Esophagus (tissue), 2 donors: ENCODE measurements around the gene OOSP4A. TPM values are rescaled to one million over a fixed set of nuclear protein-coding genes. Genes with fewer than 3 reads are reported as not detected.

Experiments used
- H3K27ac ChIP-seq, 2 donors: one replicate each; pipeline ENCODE4 v1.5.1; 2013; ENCODE audit warnings: low read depth in 2 of 2, mild to moderate bottlenecking in 2 of 2, inconsistent platforms in 1 of 2, low read length in 1 of 2, moderate library complexity in 1 of 2
- H3K27me3 ChIP-seq, 2 donors: one replicate each; pipeline ENCODE4 v1.6.1; 2013; ENCODE audit warnings: low read length in 2 of 2, control low read depth in 1 of 2, mild to moderate bottlenecking in 1 of 2; ENCODE audit not compliant: insufficient read depth in 2 of 2, control insufficient read depth in 1 of 2
- H3K36me3 ChIP-seq, 2 donors: one replicate each; pipeline ENCODE4 v1.6.1; 2013; ENCODE audit warnings: low read length in 1 of 2; ENCODE audit not compliant: control insufficient read depth in 2 of 2, insufficient read depth in 2 of 2
- H3K4me1 ChIP-seq, 2 donors: one replicate each; pipeline ENCODE4 v1.6.1; 2013; ENCODE audit warnings: low read length in 1 of 2; ENCODE audit not compliant: control insufficient read depth in 2 of 2, insufficient read depth in 2 of 2
- H3K4me3 ChIP-seq, 2 donors: one replicate each; pipeline ENCODE4 v1.5.1; 2013; ENCODE audit warnings: low read length in 2 of 2, mild to moderate bottlenecking in 2 of 2, low read depth in 1 of 2, moderate library complexity in 1 of 2
- H3K9me3 ChIP-seq, 2 donors: one replicate each; pipeline ENCODE4 v1.6.1; 2013; ENCODE audit warnings: mild to moderate bottlenecking in 2 of 2, low read depth in 1 of 2, low read length in 1 of 2, moderate library complexity in 1 of 2; ENCODE audit not compliant: control insufficient read depth in 2 of 2, insufficient read depth in 1 of 2
- WGBS, 2 donors: extraction: QIAGEN DNeasy Blood & Tissue Kit; methylation state at CpG; one replicate each; pipeline ENCODE4 v1.1.7; 2013; 5-methylcytosine and 5-hydroxymethylcytosine counted together
- polyA plus RNA-seq, 2 donors: library from polyadenylated mRNA; stranded (reverse); fragments of 200-250 nt; gene quantifications; one replicate each; pipeline ENCODE4 v1.2.3, GENCODE V29; 2013
- donor health status: healthy with polysubstance abuse.
- donor health status: Bipolar disorder and iron deficiency.

Gene OOSP4A
- not detected for polyA plus RNA-seq

- Histone ChIP-seq H3K27me3 (no peaks in the 10 kb centered on the region), H3K27ac (no peak within 1 kb of the TSS)
- 79 to 84% methylated on average over 3 of the region's 3 CpGs for WGBS, 2 donors
These were observed at the start of gene OOSP4A for GRCh38 chr11:59963733-59964132. OOSP4A (plus strand) TSS chr11:59964033; CDS start chr11:59964033, 0 bp downstream.

GRCh38 chr11:59918480-59918879, 45.4 kb upstream of the OOSP4A start:
- 87 to 88% methylated on average over 2 of the region's 2 CpGs for WGBS, 2 donors
- Histone ChIP-seq H3K36me3 (no peaks in the 10 kb centered on the region), H3K4me1 (no peaks in the 10 kb centered on the region)

More at GRCh38 chr11:59963733-59964132, at the start of gene OOSP4A:
- H3K36me3 ChIP-seq: no peaks in the 10 kb centered on the region
- H3K4me1 ChIP-seq: no peaks in the 10 kb centered on the region
- no peaks in the 10 kb centered on the region for H3K9me3 ChIP-seq
- H3K4me3 ChIP-seq: no peak within 1 kb of the TSS

GRCh38 chr11:59918987-59919589, 44.7 kb upstream of the OOSP4A start:
- Histone ChIP-seq H3K4me3 (no peak overlapping the region), H3K36me3 (no peaks in the 10 kb centered on the region), H3K4me1 (no peaks in the 10 kb centered on the region), H3K27me3 (no peaks in the 10 kb centered on the region), H3K9me3 (peaks cover 5 to 6% of the 10 kb centered on the region in 2 donors), H3K27ac (no peak overlapping the region)
- 44 to 48% methylated on average over 3 of the region's 3 CpGs for WGBS, 2 donors

More at GRCh38 chr11:59918480-59918879, 45.4 kb upstream of the OOSP4A start:
- no peak overlapping the region for H3K4me3 ChIP-seq
- H3K27me3 ChIP-seq: no peaks in the 10 kb centered on the region
- H3K27ac ChIP-seq: no peak overlapping the region
- H3K9me3 ChIP-seq: peaks cover under 1 to 2% of the 10 kb centered on the region in 2 donors

- 92 to 93% methylated on average over 6 of the region's 6 CpGs for WGBS, 2 donors
- Histone ChIP-seq H3K36me3 (no peaks in the 10 kb centered on the region), H3K27ac (no peak overlapping the region), H3K4me3 (no peak overlapping the region), H3K27me3 (no peaks in the 10 kb centered on the region), H3K4me1 (no peaks in the 10 kb centered on the region), H3K9me3 (peaks cover 4 to 7% of the 10 kb centered on the region in 2 donors)
These were observed 40.0 kb upstream of the OOSP4A start for GRCh38 chr11:59923813-59924212.

GRCh38 chr11:59931688-59932087, 32.1 kb upstream of the OOSP4A start:
- Histone ChIP-seq H3K4me1 (no peaks in the 10 kb centered on the region), H3K9me3 (peaks cover 3 to 7% of the 10 kb centered on the region in 2 donors), H3K4me3 (no peak overlapping the region), H3K27me3 (no peaks in the 10 kb centered on the region), H3K27ac (no peak overlapping the region), H3K36me3 (no peaks in the 10 kb centered on the region)
- 55 to 78% methylated on average over 1 of the region's 1 CpG for WGBS, 2 donors

- Histone ChIP-seq H3K4me3 (no peak within 1 kb of the TSS), H3K27me3 (no peaks in the 10 kb centered on the region), H3K9me3 (no peaks in the 10 kb centered on the region), H3K4me1 (no peaks in the 10 kb centered on the region), H3K27ac (no peak within 1 kb of the TSS), H3K36me3 (no peaks in the 10 kb centered on the region)
- 53 to 57% methylated on average over 2 of the region's 2 CpGs for WGBS, 2 donors
These were observed 25.7 kb upstream of the OOSP4A start, which contains the start of gene OOSP1 for GRCh38 chr11:59938132-59938531. OOSP1 (plus strand) TSS chr11:59938432; CDS start chr11:59938455, 23 bp downstream.

- Histone ChIP-seq H3K4me3 (no peak overlapping the region), H3K36me3 (no peaks in the 10 kb centered on the region), H3K9me3 (no peaks in the 10 kb centered on the region), H3K4me1 (no peaks in the 10 kb centered on the region), H3K27me3 (no peaks in the 10 kb centered on the region), H3K27ac (no peak overlapping the region)
- WGBS, 2 donors: 95 to 98% methylated on average over 3 of the region's 3 CpGs
These were observed 25.1 kb upstream of the OOSP4A start for GRCh38 chr11:59938718-59939117.

GRCh38 chr11:59939482-59939881, 24.4 kb upstream of the OOSP4A start:
- Histone ChIP-seq H3K36me3 (no peaks in the 10 kb centered on the region), H3K27me3 (no peaks in the 10 kb centered on the region), H3K4me3 (no peak overlapping the region), H3K4me1 (no peaks in the 10 kb centered on the region), H3K27ac (no peak overlapping the region), H3K9me3 (no peaks in the 10 kb centered on the region)
- WGBS, 2 donors: 78 to 85% methylated on average over 2 of the region's 2 CpGs

GRCh38 chr11:59941091-59941490, 22.7 kb upstream of the OOSP4A start:
- WGBS, 2 donors: 83% methylated on average over 4 of the region's 4 CpGs
- Histone ChIP-seq H3K27ac (no peak overlapping the region), H3K4me1 (no peaks in the 10 kb centered on the region), H3K27me3 (no peaks in the 10 kb centered on the region), H3K9me3 (no peaks in the 10 kb centered on the region), H3K36me3 (no peaks in the 10 kb centered on the region), H3K4me3 (no peak overlapping the region)
